HG03045 (cell line): ENCODE measurements around the gene PDE6D.
A peak's percentile ranks its signal among the peaks of the same experiment; 100 is the strongest.

Source experiments
- ATAC-seq: cut with Tn5 transposase; IDR thresholded peaks from one replicate; pipeline ENCODE4 v1.9.1; 2021; ENCODE audit warnings: mild to moderate bottlenecking, moderate library complexity; ENCODE audit not compliant: unreplicated experiment

PDE6D gene

DNA sequence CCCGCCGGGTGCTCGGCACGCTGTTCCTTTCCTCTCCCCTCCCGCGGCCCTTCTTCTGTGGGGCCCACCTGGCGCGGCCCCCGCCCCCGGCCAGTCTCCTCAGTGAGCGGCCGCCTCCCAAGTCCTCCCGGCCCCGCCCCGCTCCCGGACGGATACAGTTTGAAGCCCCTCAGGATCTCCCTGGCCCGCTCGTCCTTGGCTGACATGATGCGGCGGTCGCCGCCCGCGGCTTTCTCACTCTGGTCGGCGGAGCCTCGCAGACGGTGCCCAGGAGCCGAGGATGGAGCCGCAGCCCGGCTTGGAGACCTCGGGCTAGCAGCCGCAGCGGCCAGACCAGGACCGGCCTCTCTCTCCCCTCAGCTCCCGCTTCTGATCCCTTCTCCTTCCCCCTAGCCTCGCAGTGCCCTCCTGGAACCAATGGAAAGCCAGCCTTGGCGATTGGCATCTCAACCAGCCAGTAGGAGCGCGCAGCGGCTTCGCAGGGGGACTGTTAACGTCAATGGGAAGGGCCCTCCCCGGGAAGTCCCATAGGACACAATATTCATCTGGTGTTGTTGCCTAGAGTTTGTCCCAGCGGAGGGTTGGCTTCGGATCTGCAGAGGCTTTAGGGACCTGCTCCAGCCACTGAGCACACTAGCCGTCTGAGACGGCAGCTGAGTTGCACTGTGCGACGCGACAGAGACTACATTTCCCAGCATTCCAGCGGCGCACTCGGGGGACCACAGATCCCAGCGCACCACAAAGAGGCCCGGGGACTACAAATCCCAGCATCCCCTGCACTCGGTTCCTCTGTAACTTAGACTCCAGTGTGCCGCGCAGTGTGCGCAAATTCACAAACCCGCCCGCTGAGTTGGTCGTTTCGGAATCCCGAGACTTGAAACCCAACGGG is at the start of gene PDE6D:
Gene PDE6D (minus strand): TSS at position 374 of the 889 bp plus-strand sequence. CDS start 168 bp downstream, at position 206.
- ATAC-seq: peak; percentile 93

DNA sequence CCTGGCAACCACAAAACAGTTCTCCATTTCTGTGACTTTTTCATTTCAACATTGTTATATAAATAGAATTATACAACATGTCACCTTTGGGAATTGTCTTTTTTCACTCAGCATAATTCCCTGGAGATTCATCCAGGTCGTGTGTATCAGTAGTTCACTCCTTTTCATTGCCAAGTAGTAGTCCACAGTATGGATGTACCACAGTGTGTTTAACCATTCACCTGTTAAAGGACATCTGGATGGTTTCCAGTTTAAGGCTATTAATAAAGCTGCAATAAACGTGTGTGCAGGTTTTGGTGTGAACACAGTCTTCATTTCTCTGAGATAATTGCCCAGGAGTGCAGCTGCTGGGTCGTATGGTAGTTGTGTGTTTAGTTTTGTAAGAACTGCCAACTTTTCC is 40.8 kb upstream of the PDE6D start:
- ATAC-seq: no peak

- ATAC-seq: no peak
These were observed 39.8 kb upstream of the PDE6D start for GRCh38 chr2:231820786-231821303.

- no peak for ATAC-seq
These were observed 38.5 kb upstream of the PDE6D start for GRCh38 chr2:231819447-231820042.

DNA sequence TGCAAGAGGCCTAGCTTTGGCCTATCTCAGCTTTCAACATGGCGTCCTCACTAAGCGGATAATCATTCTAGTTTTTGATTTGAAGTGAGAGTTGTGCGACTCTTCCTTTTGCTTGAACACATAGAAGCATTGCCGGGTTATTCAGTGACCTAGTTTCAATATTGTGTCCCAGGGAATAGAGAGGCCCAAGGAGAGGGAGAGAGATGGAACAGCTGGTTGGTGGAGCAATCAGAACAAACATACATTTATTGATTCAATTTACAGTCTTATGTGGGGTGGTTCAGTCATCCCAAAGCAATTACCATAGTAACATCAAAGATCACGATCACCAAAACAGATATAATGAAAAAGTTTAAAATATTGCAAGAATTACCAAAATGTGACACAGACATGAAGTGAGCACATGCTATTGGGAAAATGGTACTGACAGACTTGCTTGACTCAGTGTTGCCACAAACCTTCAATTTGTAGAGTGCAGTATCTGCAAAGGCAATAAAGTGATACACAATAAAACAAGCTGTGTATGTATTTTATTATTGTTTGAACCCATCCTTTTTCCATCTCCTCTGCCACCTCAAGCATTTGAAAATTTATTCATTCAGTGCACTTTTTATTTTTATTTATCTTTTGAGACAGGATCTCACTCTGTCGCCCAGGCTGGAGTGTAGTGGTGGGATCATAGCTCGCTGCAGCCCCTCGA is 35.4 kb upstream of the PDE6D start:
- no peak for ATAC-seq

DNA sequence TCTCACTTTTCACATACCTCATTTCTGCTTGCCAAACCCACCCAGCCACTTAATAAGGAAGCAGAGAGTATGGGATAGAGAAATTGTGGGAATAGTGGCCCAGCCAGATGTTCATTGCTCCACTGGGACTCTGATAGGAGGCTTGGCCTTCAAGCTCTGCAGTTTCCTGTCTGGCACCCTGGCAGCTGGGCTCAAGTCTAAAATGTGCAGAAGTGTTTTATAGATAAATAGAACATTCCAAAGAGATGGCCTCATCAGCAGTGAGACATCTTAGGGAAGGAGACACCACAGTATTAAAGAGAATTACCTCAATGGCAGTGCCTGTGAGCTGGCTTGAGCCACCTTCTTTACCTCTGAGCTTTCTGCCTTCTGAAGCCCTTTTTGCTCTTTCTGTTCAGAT is 29.8 kb upstream of the PDE6D start:
- no peak for ATAC-seq

DNA sequence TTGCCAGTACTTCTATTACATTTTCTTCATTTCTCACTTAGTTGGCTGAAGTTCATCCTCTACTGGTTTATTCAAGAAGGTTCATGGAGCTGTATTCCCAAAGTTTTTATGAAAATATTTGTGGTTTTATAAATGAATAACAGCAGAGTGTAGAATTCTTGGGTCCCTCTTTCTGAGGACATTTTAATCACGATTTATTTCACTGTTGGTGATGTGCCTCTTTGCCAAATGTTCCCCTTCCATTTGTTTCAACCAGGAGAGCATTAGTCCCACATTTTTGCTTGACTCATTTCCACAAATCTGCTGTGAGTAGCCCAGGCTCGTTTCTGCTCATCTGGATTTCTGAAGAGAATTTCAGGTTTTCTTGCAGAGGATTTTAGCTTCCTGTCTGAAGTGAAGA is 25.9 kb upstream of the PDE6D start:
- no peak for ATAC-seq

- no peak for ATAC-seq
These were observed 22.5 kb upstream of the PDE6D start for GRCh38 chr2:231803501-231804138.

DNA sequence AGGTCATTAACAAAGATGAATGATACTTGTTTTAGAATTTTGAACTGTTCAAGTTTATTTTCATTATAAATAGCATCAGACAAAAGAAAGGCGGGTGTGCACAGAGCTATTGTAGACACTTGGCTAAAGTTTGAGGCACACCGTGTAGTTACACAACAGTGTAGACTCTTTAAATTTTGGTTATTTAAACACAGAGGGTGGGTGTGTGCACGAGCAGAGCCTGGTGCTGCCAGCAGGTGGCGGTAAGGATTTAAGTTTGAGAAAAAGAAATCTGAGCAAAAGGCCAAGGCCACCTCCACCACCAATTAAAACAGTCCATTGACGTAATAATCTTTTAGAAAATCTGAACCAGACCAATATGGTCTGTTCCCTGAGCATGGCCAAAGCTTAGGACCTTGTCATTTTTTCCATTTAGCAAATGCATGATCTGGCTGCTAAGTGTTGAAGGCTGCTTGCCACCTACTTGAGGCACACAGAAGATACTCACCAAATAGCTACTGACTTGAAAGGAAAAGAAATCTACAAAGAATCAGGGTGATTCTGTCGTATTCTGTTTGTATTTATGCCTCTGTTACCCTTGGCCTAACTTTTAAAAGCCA is 19.5 kb upstream of the PDE6D start:
- no peak for ATAC-seq

DNA sequence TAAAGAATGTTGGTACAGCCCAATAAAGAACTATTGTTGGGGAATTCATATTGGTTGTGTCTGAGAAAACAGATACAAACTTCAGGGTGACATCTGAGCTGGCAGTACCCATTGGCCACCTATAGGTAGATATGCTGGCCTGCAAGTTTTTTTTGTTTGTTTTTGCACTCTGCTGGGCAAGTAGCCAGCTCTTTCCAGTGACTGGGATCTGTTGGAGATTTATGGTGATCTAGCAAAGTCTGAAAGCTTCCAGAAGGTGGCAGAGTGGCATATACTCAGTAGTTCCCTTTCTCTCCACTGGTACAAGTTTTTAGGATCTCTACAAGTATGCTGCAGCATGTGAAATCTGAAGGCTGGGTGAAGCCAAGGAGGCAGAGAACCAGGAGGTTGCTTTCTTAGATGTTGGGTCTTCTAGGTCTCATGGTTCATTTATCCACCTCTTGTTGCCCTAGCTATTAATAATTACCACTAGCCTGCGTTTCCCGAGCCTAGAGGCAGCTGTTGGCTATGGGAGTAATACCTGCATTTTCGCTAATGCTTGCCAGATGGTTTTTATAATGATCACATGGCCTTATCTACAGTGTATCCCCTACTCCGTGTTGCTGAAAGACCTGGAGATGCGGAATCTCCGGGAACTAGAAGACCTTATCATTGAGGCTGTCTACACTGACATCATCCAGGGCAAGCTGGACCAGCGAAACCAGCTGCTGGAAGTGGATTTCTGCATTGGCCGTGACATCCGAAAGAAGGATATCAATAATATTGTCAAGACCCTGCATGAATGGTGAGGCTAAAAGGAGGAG is 14.6 kb upstream of the PDE6D start:
- ATAC-seq: no peak

DNA sequence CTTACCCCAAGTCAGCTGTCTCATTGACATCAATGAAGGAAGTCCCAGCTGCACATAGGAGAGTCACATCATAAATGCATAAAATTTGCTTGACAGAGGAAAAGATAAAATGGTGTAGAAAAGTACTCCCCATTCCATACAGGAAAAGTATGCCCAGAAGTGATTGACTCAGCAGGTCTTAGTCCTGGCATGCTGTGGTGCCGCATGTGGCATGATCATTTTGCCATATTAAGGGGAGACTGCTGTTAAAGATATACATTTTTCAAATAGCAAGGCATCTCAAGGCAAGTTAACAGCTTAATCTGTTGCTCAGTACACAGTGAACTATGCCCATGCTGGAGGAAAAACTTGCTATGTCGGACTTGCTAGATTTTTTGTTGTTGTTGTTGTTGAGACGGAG is 13.3 kb upstream of the PDE6D start:
- ATAC-seq: no peak

DNA sequence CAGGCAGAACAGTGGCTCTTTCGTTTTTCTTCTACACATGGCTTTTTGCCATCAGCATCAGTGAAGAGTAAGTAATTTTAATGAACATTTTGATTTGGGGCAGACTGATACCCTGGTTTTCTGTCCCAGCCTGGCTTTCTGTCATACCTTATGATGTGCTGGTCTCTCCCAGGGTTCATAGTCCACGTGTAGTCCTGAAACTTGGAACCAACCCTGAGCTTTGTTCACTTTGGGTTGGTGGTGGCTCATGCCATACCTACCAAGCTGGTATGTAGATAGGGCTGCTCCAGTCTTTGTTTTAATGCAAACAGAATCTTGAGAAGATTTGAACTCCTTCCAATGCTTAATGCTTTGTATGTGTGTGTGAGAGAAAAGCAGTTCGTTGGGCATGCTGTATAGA is 10.0 kb upstream of the PDE6D start:
- ATAC-seq: no peak

DNA sequence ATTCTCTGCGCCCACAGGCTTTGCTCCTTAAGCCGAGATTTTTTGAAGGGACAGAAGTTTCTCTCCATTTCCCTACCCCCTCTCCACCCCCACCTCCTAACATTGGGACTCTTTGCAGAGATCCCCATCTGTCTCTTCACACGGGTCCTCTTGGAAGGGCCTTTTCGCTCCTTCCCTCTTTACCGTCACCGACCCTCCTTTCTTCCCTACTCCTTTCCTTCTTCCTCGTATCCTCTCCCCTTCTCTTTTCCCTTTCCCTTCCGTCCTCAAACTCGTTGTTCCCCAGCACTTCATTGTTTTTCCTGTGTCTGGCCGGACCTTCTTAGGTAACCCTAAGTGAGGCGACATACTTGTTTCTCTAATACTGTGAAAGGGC is 5.8 kb upstream of the PDE6D start:
- no peak for ATAC-seq

GRCh38 chr2:231786177-231786916 is 5.3 kb upstream of the PDE6D start, which contains the start of gene COPS7B:
Gene COPS7B, plus strand, starts transcription at chr2:231786445. Its CDS starts 2,126 bp downstream, at chr2:231788571.
- ATAC-seq: peak; percentile 73

- no peak for ATAC-seq
These were observed 4.7 kb upstream of the PDE6D start for GRCh38 chr2:231785822-231786176.

DNA sequence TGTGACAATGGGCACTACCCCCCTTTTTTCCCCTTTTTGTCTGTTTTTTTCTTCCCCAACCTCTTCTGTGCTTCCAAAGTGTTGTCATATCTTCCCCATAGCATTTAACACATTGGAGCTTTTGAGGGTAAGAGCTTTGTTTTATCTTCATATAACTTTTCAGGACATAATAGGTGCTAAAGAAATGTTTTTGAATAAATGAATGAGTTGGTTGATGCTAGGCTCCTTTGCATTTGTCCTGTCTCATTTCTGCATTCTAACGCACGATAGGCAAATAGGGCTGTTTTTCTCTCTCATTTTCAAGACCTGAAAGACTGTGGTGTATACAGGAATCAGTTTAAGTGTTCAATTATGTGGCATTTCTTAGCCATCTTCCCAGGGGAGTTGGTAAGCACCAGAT is 4.3 kb upstream of the PDE6D start:
- ATAC-seq: no peak

- no peak for ATAC-seq
These were observed 980 bp upstream of the PDE6D start for GRCh38 chr2:231781798-231782726.
